ENCODE measurements around the gene TAF4.

Gene TAF4

GRCh38 chr20:61965606-61966491 is 99.8 kb downstream of the TAF4 start:
- no peak overlapping the region for H3K4me3 ChIP-seq (ENCODE audit: low read depth, low read length)
- no peak for TF ChIP-seq CTCF (IDR thresholded peaks at IDR 0.05; ENCODE audit: low read depth, low read length)
- in situ Hi-C loops (cut with HindIII; ENCODE audit: low sequenced_read_pairs): no loop called here
- no peak for DNase-seq (ENCODE audit: low read depth, low spot score)

GRCh38 chr20:61964675-61965605 is 100.7 kb downstream of the TAF4 start:
- in situ Hi-C loops (cut with HindIII; ENCODE audit: low sequenced_read_pairs): no loop called here
- TF ChIP-seq CTCF (IDR thresholded peaks at IDR 0.05; ENCODE audit: low read depth, low read length): no peak
- H3K4me3 ChIP-seq (ENCODE audit: low read depth, low read length): no peak overlapping the region
- DNase-seq (ENCODE audit: low read depth, low spot score): no peak

- no peak for TF ChIP-seq CTCF (IDR thresholded peaks at IDR 0.05; ENCODE audit: low read depth, low read length)
- in situ Hi-C loops (cut with HindIII; ENCODE audit: low sequenced_read_pairs): no loop called here
- no peak for DNase-seq (ENCODE audit: low read depth, low spot score)
- H3K4me3 ChIP-seq (ENCODE audit: low read depth, low read length): no peak overlapping the region
Measured at GRCh38 chr20:61963885-61964674, 101.6 kb downstream of the TAF4 start.

GRCh38 chr20:61963149-61963548 is 102.5 kb downstream of the TAF4 start:
- DNase-seq (ENCODE audit: low read depth, low spot score): no peak
- TF ChIP-seq CTCF (IDR thresholded peaks at IDR 0.05; ENCODE audit: low read depth, low read length): no peak
- H3K4me3 ChIP-seq (ENCODE audit: low read depth, low read length): no peak overlapping the region
- in situ Hi-C loops (cut with HindIII; ENCODE audit: low sequenced_read_pairs): no loop called here

- H3K4me3 ChIP-seq (ENCODE audit: low read depth, low read length): no peak overlapping the region
- no peak for DNase-seq (ENCODE audit: low read depth, low spot score)
- TF ChIP-seq CTCF (IDR thresholded peaks at IDR 0.05; ENCODE audit: low read depth, low read length): no peak
- in situ Hi-C loops (cut with HindIII; ENCODE audit: low sequenced_read_pairs): no loop called here
Measured at GRCh38 chr20:61960836-61961235, 104.8 kb downstream of the TAF4 start.

Data from astrocyte of the spinal cord (primary cell).